GM20000 (cell line): ENCODE results near the gene KRTAP4-12.
A peak's percentile ranks its signal among the peaks of the same experiment; 100 is the strongest.
"Not testable (repeated sequence)": the region's sequence is repeated elsewhere in the genome, so short reads cannot be mapped to it uniquely, and the experiment has no call there.

Source experiments
- DNase-seq: peaks from one replicate; pipeline ENCODE4 v3.0.0; 2012; ENCODE audit warnings: low spot score
- CTCF ChIP-seq: IDR thresholded peaks from 2 replicates; pipeline ENCODE4 v1.5.1; 2012; ENCODE audit warnings: mild to moderate bottlenecking, control low read depth; ENCODE audit errors: extremely low read depth, missing control alignments

The KRTAP4-12 gene

GRCh38 chr17:41140360-41141131, 16.6 kb upstream of the KRTAP4-12 start, which contains the start of gene KRTAP4-6:
KRTAP4-6 (minus strand) TSS chr17:41140544; CDS start chr17:41140487, 57 bp downstream.
- DNase-seq, result no peak
- TF ChIP-seq CTCF, result no peak

- not testable (repeated sequence) for DNase-seq
Observed at GRCh38 chr17:41139865-41140264, 15.9 kb upstream of the KRTAP4-12 start.

DNA sequence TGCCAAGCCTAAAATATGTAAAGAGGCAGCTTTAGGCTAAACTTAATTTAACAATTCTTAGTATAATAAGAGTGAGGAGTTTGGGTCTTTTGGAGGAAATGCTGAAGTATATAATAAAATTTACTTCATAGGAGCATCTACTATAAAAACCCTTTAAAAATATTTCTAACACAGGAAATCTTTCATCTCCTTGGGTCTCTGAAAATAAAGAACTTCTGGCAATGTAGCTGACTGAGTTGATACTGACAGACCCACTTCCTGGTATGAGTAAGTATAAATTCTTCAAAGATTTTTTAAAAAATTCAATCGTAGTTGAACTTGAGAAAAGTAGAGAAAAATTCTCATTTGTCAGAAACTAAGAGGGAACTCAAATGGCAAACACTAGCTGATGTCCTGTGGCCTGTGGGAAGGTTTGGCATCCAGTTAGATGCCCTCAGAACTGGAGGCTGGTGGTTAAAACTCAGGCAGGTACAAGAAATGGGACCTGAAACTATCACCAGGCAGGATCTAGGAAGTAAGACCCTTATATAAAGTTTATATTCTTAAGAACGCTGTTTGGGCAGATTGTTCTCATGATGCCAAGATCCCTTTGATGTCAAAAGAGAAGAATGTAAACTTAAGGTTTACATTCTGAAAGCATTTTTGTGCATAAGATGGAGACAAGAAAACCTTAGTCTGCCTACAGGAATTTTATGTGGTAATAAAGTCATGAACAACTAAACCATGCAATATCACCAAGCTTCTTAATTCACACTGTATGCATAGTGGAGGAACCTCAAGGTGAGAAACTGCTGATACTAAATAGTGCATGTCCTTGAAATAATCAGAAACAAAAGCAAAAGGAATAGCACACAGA, 10.1 kb upstream of the KRTAP4-12 start:
- TF ChIP-seq CTCF, result no peak
- no peak for DNase-seq

GRCh38 chr17:41131979-41132378, 8.0 kb upstream of the KRTAP4-12 start:
- TF ChIP-seq CTCF, result no peak
- peak; percentile 25 for DNase-seq

GRCh38 chr17:41127371-41127770, 3.4 kb upstream of the KRTAP4-12 start:
- DNase-seq, result no peak
- TF ChIP-seq CTCF, result no peak

GRCh38 chr17:41126412-41126811, 2.4 kb upstream of the KRTAP4-12 start:
- no peak for TF ChIP-seq CTCF
- DNase-seq, result no peak

DNA sequence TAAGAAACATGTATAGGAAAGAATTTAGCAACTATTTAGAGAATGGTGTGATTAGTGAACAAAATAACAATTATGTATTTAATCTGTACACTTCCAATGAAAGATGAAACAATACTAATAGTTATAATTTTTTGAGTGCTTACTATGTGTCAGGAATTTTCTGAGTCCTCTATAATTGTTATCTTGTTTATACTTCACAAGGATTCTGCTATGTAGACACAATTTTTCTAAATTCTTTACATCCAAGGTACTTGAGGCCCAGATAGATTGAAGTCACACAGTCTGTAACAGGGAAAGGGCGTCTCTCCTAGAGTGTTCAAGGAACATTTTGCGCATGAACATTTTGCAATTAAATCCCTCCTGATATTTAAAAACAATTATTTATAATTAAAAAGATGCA, 1.1 kb upstream of the KRTAP4-12 start:
- DNase-seq, result no peak
- no peak for TF ChIP-seq CTCF

- DNase-seq, result not testable (repeated sequence)
Observed at GRCh38 chr17:41123292-41123990, 541 bp downstream of the KRTAP4-12 start.
